Panc1 (cell line): ENCODE measurements around the gene MACROD2.

Experiments
- POLR2AphosphoS5 ChIP-seq: IDR thresholded peaks from 2 replicates; pipeline ENCODE4 v1.6.1; 2012; ENCODE audit warnings: mild to moderate bottlenecking, low read depth, low read length, moderate library complexity
- SIN3A ChIP-seq: IDR thresholded peaks from 2 replicates; pipeline ENCODE4 v1.6.1; 2012; ENCODE audit warnings: low read depth, mild to moderate bottlenecking, low read length, moderate library complexity, borderline replicate concordance; ENCODE audit not compliant: insufficient read depth
- TF ChIP-seq, protein P1 (sequence below): fragments of 450-650 bp; IDR thresholded peaks from 2 replicates; pipeline ENCODE4 v1.5.1; 2017; ENCODE audit warnings: mild to moderate bottlenecking
- TF ChIP-seq, protein P2 (sequence below), 2 experiments: IDR thresholded peaks; 2 replicates each; pipeline ENCODE4 v1.6.1; 2011 to 2012; ENCODE audit warnings: low read depth in 2 of 2, control low read depth in 1 of 2, low read length in 1 of 2, mild to moderate bottlenecking in 1 of 2, moderate library complexity in 1 of 2; ENCODE audit not compliant: insufficient read depth in 1 of 2

DNA sequence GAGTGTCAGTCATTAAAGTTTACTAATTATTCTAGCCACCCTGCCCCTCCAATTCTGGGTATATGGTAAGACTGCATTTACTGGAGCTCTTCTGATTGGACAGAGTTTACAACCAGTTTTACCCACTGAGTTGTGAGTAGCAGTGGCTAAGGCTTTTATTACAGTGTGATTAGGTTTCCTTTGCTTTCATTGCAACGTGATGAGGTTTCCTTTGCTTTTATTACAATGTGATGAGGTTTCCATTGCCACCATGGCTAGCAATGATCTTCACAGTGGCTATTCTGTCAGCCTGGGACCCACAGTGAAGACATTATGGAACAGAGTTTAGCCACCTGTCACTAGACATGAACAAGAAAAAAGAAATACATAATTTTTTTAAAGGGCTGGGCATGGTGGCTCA lies 1052.3 kb downstream of the MACROD2 start:
- TF ChIP-seq POLR2AphosphoS5 (no peak), SIN3A (no peak)
- TF ChIP-seq, protein P1, sequence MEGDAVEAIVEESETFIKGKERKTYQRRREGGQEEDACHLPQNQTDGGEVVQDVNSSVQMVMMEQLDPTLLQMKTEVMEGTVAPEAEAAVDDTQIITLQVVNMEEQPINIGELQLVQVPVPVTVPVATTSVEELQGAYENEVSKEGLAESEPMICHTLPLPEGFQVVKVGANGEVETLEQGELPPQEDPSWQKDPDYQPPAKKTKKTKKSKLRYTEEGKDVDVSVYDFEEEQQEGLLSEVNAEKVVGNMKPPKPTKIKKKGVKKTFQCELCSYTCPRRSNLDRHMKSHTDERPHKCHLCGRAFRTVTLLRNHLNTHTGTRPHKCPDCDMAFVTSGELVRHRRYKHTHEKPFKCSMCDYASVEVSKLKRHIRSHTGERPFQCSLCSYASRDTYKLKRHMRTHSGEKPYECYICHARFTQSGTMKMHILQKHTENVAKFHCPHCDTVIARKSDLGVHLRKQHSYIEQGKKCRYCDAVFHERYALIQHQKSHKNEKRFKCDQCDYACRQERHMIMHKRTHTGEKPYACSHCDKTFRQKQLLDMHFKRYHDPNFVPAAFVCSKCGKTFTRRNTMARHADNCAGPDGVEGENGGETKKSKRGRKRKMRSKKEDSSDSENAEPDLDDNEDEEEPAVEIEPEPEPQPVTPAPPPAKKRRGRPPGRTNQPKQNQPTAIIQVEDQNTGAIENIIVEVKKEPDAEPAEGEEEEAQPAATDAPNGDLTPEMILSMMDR: no peak
- TF ChIP-seq, protein P2, sequence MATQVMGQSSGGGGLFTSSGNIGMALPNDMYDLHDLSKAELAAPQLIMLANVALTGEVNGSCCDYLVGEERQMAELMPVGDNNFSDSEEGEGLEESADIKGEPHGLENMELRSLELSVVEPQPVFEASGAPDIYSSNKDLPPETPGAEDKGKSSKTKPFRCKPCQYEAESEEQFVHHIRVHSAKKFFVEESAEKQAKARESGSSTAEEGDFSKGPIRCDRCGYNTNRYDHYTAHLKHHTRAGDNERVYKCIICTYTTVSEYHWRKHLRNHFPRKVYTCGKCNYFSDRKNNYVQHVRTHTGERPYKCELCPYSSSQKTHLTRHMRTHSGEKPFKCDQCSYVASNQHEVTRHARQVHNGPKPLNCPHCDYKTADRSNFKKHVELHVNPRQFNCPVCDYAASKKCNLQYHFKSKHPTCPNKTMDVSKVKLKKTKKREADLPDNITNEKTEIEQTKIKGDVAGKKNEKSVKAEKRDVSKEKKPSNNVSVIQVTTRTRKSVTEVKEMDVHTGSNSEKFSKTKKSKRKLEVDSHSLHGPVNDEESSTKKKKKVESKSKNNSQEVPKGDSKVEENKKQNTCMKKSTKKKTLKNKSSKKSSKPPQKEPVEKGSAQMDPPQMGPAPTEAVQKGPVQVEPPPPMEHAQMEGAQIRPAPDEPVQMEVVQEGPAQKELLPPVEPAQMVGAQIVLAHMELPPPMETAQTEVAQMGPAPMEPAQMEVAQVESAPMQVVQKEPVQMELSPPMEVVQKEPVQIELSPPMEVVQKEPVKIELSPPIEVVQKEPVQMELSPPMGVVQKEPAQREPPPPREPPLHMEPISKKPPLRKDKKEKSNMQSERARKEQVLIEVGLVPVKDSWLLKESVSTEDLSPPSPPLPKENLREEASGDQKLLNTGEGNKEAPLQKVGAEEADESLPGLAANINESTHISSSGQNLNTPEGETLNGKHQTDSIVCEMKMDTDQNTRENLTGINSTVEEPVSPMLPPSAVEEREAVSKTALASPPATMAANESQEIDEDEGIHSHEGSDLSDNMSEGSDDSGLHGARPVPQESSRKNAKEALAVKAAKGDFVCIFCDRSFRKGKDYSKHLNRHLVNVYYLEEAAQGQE (IDR thresholded peaks at IDR 0.05; ENCODE audit: insufficient read depth in 1 of 2, low read depth in 2 of 2, low read length in 1 of 2): no peak
